ENCODE results near the gene SLC9A9.

SLC9A9 gene

GRCh38 chr3:143222981-143223380, 625.3 kb downstream of the SLC9A9 start:
- no peak for DNase-seq (ENCODE audit: low read depth in 1 of 2, low spot score in 1 of 2)
- H3K27me3 ChIP-seq (ENCODE audit: insufficient read depth, poor library complexity, severe bottlenecking) = no peaks in the 10 kb centered on the region
- TF ChIP-seq SPI1 (IDR thresholded peaks at IDR 0.05; ENCODE audit: borderline replicate concordance, low read depth) = no peak
- no peak for TF ChIP-seq GABPA (IDR thresholded peaks at IDR 0.05; ENCODE audit: low read depth)
- no peak for TF ChIP-seq POLR2AphosphoS5 (IDR thresholded peaks at IDR 0.05; ENCODE audit: low read depth)
- TF ChIP-seq REST (IDR thresholded peaks at IDR 0.05; ENCODE audit: insufficient replicate concordance, low read depth) = no peak
- no peak for TF ChIP-seq CTCF (IDR thresholded peaks at IDR 0.05; ENCODE audit: insufficient read depth, low read length)

GRCh38 chr3:143222505-143222904, 625.8 kb downstream of the SLC9A9 start:
- Histone ChIP-seq H3K4me3 (replicated peaks; ENCODE audit: insufficient read depth, low read length) (no peak overlapping the region), H3K27ac (replicated peaks) (no peak overlapping the region), H3K27me3 (ENCODE audit: insufficient read depth, poor library complexity, severe bottlenecking) (no peaks in the 10 kb centered on the region)
- no peak for TF ChIP-seq REST (IDR thresholded peaks at IDR 0.05; ENCODE audit: insufficient replicate concordance, low read depth)
- no peak for TF ChIP-seq CTCF (IDR thresholded peaks at IDR 0.05; ENCODE audit: insufficient read depth, low read length)
- no peak for TF ChIP-seq POLR2AphosphoS5 (IDR thresholded peaks at IDR 0.05; ENCODE audit: low read depth)
- no peak for TF ChIP-seq GABPA (IDR thresholded peaks at IDR 0.05; ENCODE audit: low read depth)
- TF ChIP-seq SPI1 (IDR thresholded peaks at IDR 0.05; ENCODE audit: borderline replicate concordance, low read depth) = no peak
- DNase-seq (ENCODE audit: low read depth in 1 of 2, low spot score in 1 of 2) = no peak

More at GRCh38 chr3:143222981-143223380, 625.3 kb downstream of the SLC9A9 start:
- H3K27ac ChIP-seq (replicated peaks) = no peak overlapping the region
- no peak overlapping the region for H3K4me3 ChIP-seq (replicated peaks; ENCODE audit: insufficient read depth, low read length)

- no peak overlapping the region for H3K4me3 ChIP-seq (replicated peaks; ENCODE audit: insufficient read depth, low read length)
- TF ChIP-seq POLR2AphosphoS5 (IDR thresholded peaks at IDR 0.05; ENCODE audit: low read depth) (no peak), SPI1 (IDR thresholded peaks at IDR 0.05; ENCODE audit: borderline replicate concordance, low read depth) (no peak), GABPA (IDR thresholded peaks at IDR 0.05; ENCODE audit: low read depth) (no peak), REST (IDR thresholded peaks at IDR 0.05; ENCODE audit: insufficient replicate concordance, low read depth) (no peak), CTCF (IDR thresholded peaks at IDR 0.05; ENCODE audit: insufficient read depth, low read length) (no peak)
- H3K27me3 ChIP-seq (ENCODE audit: insufficient read depth, poor library complexity, severe bottlenecking) = no peaks in the 10 kb centered on the region
- no peak overlapping the region for H3K27ac ChIP-seq (replicated peaks)
- DNase-seq (ENCODE audit: low read depth in 1 of 2, low spot score in 1 of 2) = no peak
These were observed 626.8 kb downstream of the SLC9A9 start for GRCh38 chr3:143221446-143221845.

Data from HL-60 (cell line).